SKM-1 treated with dmso at 0.1 percent for 144 hours (cell line): ENCODE data around the gene CTNNA1.

ENCODE experiments used
- DNase-seq: peaks from one replicate; lab custom pipeline; 2025; ENCODE audit not compliant: unreplicated experiment; lab: John Stamatoyannopoulos, UW

CTNNA1 gene

DNA sequence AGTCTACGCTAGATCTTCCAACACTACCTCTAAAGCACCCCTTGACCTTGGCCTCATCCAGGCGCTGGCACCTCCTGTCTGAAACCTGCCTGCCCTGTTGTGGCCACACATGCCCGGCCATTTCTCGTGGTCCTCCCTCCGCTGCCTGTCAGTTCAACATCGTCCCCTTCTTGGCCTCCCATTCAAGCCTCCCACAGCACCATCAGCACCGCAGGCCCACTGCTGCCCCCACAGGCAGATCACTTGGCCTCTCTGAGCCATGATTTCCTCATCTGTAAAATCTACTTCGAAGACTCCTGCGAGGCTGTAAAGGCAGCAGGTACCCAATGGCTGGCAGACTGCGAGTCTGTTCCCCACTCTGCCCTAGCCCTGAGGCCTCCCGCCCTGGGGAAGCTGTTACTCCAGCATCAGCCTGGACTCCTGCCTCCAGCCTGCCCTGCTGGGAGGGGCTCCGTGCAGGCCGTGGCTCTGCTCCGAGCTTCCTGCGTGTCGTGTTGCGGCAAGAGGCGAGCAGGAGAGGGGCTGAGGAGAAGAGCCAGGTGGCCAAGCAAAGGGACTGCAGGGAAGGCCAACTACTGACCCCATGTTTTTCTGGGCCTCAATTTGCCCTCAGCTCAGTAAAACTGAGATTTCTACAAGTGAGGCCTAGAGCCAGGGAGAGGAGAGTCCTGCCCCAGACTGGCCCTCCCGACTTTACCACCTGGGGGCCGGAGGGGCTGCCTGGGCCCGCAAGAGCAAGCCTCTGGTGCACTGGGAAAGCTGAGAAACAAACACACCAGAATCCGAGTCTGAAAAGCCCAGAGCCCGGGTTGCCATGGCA, 192.4 kb downstream of the CTNNA1 start:
- DNase-seq = no peak

DNA sequence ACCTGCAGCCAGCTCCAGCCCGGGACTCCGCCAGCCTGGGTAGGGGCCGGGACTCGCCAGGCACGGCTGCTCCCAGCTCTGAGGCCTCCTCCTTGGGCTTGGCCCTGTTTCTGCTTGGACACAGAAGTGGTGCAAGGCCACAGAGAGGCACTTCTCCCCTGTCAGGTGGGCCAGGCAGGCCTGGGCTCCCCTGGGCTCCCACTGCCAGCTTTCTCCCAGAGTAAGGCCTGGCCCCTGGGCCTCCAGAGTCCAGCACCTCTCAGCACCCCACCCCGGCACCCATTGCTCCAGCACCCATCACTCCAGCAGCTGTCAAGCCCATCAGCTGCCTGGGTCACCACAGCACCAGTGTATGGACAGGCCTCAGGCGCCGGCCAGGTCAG, 193.0 kb downstream of the CTNNA1 start:
- DNase-seq = no peak

DNA sequence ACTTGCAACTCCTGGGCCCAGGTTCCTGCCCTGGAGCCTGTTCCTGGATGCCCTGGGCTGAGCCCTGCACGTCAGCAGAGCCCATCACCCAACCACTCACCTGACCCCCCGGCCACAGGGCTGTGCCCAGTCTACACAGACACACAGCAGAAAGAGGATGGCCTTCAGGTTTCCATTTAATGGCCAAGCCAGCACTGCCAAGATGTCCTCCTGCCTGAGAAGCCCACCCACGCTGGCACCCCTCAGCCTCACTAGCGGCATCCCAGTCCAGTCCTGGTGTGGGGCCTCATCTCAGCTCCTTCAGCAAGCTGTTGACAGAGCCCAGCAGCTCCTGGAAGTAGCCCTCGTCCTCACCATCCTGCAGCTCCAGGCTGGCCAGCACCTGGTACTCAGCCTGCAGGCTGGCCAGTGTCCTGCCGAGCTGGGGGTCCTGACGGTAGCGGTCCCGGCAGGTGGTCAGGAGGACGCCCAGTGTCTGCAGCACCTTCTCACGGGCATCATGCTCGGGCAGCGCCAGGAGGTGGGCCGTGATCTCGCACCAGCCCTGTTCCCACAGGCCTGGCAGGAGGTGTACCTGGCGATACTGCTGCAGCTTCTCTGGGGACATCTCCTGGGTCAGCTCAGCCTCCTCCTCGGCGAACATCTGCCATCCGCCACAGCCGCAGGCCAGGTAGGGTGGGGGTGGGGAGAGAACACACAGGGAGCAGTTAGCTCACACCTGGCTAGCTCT, 193.8 kb downstream of the CTNNA1 start:
- DNase-seq = no peak

DNA sequence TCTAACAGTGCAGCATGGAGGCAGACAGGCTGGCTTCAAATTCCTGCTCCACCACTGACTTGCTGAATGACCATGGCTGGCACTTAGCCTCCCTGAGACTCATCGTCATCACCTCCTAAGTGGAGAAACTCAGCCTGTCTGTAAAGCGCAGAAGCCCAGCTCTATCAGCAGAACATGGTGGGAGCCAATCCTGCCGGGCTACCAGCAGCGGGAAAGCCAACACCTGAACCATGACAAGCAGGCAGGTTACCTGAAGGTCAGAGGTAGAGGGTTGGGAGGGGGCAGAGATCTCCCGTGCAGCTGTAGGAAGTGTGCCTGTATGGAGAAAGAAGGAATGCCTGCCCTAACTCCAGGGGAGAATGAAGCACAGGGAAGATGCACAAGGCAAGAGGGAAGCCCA, 194.6 kb downstream of the CTNNA1 start:
- no peak for DNase-seq

DNA sequence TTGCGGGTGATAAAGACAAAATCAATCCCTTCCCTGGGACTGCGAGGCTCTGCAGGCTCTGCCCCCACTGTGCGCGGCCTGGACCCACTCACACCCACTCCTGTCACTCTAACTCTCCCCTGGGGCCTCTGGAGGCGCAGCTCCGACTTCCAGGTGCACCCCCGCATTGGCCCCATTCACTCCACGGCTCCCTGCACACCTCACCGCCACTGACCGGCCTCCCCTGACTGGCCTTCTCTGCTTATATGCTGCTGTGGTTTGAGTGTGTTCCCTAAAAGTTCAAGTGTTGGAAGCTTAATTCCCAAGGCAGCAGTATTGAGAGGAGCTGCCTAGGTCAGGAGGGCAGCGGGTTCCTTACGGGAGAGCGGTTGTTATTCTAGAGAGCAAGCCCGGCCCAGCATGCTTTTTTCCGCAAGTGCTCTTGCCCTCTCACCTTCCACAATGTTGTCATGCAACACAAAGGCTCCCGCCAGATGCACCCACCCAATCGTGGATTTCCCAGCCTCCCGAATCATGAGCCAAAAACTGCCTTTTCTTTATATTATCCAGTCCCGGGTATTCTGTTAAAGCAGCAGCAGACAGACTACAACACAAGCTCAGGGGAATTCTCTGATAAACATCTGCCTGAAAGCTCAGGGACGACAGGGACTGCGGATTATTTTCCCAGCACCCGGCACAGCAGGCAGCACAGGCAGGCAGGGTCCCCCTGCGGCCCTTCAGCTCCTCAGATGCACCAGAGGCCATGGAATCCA, 195.4 kb downstream of the CTNNA1 start:
- no peak for DNase-seq

DNA sequence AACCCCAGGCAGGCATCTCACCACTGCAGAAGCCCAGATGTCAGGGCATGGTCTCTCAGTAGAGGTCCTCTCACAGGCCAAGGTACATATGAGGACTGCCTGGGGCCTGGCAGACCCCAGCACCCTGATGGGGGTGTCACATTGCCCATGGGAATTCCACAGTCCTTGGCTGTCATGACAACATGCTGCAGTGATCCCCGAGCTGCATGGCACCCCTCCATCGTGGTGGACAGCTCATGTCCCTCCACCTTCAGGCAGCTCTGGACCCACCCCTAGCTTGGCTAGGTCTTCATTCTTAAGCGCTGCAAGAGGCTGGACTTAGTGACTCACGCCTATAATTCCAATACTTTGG, 196.0 kb downstream of the CTNNA1 start:
- DNase-seq = no peak

DNA sequence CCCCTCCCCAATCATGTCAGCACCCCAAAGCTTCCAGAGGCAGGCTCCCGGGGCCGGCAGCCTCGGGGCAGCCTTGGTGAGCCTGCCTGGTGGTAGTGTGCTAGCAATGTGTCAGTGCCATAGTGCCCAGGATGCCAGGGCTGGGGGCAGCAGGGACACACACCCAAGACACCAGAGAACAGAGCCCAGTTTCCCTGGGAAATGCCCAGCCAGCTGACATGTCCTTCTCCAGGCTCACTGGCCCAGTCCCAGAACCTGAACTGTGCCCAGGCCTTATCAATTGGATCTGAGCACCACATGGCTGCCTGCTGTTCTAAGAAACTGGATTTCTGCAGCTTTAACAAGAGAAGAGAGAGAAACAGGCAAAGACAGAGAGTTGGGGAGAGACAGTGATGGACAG, 196.8 kb downstream of the CTNNA1 start:
- DNase-seq = no peak

DNA sequence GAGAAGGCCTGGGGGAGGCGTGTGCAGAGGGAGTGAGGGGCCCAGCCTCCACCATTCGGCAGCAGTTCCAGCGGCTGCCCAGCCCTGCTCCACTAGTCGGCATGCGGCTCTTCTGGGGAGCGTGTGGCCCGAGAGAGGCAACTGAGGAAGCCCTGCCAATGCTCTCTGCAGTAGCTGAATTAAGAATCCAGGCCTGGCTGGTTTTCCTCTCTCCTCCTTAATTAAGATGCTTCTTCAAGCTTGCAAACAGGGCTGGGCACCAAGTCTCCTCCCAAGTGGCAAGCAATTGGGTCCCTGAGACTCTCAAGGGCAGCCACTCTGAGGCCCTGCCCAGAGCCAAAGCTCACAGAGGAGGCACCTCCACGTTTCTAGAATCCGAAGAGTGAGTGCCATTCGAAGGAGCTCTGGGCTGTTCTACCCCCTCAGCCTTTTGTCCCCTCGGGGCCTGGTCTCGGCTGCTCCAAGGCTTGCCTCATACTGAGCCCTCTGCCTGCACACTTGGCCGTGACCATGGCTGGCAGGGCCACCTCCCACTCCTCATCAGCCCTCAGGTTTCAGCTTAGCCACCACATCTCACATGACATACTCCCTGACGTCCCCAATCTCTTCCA, 197.3 kb downstream of the CTNNA1 start:
- DNase-seq = no peak

DNA sequence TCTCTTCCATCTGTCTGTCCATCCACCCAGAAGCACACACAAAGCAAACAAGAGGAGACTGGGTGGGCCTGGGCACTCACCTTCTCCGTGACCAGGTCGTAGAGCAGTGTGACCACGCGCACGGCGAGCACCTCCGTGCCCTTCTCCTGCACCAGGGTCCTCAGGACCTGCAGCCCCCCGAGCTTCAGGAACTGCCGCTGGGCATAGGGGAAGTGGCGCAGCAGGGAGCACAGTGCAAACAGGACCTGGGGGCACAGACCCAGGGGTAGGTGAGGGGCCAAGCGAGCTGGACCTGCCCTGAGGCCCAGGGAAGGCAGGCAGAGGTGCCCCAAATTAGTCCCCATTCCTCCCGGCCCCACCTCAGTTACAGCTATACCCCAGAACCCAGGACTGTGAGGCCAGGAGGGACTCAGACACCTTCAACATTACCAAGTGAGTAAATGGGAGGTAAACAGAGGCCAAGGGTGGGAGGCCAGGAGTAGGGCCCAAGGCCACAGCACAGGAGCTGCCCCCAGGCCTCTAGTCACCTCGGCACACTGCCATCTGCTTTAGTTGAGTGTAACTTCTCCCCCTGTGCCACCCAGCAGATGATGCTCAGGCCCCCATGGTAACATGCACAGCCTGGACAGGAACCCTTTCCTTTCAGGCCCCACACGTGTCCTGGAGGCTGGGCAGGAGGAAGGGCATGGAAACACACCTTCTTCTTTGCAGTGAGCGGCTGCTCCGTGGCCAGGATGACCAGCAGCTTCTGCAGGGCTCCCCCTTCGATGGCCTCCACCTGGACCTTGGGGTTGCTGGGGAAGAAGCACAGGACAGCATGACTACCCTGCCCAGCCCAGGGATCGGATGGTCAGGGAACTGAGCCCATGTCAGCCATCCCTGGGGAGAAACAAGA, 198.1 kb downstream of the CTNNA1 start:
- DNase-seq = no peak

DNA sequence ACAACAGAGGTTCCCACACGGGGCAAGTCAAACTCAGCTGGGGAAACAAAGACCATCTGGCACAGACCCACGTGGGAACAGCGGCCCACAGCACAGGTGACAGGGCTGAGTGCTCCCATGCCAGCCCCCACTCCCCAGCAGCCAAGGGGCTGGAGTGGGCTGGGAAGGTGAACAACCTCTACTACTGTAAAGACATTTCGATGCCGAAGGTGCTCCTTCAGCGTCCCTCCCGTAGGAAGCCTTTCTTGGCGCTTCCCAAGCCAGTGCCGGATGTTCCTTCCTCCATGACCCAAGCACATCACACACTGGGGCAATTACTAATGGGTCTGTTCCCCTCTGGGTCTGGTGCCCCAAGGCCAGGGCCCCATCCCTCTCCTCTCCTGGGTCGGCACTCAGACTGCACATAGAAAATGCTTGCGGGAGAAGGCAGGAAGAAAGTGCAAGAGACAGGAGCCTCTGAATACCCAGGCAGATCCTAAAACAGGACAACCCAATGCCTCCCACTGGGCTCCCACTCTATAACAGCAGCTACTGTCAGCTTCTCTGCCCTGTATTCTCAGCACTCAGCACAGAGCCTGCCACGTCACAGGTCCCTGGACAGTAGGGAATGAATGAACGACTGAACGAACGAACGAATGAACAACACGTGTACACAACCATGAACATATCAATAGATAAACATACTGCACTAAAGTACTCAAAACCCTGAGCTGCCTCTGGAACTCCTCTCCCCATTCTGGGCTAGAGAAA, 198.9 kb downstream of the CTNNA1 start:
- no peak for DNase-seq

DNA sequence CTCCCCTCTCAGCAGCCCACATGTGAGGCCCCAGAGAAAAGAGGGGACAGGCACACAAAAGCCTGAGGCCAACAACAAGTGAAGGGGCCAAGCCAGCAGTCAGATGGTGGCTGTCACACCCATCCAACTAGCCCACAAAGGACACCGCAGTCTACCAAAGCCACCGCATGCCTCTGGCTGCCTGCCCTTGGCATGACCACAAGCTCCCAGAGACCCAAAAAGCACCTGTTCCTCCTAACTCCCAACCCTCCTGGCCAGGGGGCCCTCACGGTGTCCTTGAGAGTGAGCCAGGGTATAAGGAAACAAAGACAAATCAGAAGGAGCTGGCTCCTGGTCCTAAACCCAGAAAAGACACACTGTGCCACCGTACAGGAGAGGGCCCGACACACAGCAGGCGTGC, 199.7 kb downstream of the CTNNA1 start:
- no peak for DNase-seq

DNA sequence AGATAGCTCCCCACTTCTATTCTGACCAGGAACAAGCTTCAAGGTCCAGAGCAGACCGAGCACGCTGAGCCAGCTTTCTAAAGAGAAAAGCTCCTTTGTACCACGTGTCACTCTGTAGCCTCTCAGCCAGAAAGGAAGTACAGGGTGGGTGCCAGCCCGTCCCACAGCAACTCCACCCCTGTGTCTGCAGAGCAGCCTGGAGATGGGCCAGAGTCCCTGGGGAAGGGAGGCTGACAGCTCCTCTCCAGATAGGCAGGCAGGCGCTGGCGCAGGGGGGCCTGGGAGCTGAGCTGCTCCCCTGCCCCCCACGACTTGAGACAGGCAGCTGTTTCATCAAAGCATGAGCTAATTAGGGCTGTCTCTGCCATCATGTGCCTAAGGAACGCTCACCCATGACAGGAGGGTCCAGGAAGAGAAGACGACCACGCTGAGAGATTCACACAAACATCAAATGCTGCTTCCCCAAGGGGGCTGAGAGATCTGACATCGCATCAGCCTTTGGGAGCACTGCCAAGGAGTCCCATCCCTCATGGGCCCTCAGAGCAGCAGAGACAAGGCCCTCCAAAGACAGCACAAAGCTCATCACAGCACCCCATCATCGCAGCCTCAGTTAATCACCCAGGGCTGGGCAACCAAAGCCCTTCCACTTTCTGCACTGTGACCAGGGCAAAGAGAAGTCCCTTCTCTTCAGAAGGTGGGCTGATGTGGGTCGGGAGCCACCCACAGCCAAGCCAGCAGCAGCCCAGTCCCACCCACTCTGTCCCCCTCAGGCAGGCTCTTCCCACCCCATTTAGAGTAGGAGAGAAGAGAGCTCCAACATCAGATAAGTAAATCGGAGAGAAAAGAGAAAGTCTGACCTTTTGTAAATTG, 200.4 kb downstream of the CTNNA1 start:
- DNase-seq = no peak

DNA sequence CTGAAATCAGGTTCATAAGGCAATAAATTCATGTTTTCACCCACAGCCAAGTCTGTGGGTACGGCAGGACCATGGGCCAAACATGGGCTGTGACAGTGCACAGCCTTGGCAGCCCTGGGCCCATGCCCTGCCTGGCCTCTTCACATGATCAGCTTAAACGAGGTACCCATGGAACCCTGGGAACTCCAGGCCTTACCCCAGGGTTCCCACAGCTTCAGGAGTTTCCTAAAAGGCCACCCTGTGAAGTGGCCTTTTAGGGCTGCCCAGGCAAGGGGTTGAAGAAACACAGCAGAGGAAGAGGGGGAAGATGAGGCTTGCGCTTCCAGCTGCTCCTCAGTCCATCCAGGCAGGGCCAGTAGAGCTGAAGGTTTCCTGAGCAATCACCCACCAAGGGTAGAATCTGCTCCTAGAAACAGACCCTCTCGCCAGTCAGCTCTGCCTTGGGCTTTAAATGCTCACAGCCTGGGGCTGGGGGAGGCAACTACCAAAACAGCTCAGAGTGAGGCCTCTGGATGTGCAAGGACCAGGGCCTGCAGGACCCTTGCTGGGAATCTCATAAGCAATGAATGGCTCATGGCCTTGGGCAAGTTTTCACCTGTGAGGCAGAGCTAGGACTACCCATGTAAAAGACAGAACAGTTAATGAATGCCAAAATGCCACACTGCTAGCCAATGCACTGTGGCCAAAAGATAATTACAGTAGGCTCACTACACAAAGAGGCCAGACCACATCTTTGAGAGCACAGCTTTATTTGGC, 201.2 kb downstream of the CTNNA1 start:
- no peak for DNase-seq

DNA sequence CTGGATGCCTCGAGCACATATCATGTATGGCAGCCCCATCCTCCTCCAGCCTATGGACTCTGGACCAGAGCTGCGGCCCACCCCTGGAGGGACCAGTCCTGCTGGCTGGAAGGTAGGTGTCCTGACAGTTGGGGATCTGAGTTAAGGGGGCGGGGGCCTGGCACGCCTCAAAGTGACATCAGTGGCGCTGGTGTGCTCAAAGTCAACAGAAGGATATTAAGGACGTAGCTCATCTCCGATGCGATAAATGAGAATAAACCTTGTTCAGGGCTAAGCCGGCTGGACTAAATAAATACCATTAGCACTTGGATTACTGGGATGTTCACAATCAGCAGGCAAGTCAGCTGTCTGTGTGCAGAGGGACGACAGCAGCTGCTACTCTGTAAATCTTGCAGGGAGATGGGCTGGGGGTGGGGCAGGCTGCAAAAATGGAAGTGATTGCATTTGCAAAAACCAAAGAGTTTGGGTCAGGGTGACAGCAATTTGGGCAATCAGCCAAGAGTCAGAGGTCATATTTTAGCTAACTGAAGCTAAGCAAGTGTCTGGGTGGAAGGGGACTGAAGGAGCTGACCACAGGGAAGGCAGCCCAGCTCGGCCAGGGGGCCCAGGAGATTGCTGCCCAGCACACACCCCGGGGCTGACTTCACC, 201.9 kb downstream of the CTNNA1 start:
- no peak for DNase-seq

DNA sequence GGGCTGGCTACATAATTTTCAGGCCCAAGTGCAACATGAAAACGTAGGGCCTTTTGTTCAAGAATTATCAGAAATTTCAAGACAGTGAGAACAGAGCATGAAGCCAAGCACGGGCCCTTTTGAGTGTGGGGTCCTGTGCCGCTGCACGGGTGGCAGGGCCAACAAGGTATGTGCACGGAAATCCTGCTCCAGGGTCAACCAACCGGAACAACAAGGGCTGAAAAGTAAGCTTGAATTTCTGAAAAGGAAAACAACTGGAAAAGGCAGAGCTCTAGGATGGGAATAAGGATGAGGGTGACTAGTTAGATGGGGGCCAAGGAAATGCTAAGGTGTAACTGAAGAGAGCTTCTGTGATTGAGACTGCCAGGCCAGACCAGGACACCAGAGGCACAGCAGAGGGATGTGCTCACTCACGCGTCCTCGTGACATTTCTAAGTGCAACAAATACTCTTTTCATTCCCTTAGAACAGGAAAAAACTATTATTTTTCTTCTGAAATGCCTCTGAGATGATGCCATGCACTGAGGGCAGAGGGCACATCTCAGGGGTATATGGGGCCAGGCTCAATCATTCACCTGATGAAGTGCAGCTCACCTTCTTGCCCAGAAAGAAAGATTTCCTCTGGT, 202.6 kb downstream of the CTNNA1 start:
- no peak for DNase-seq

DNA sequence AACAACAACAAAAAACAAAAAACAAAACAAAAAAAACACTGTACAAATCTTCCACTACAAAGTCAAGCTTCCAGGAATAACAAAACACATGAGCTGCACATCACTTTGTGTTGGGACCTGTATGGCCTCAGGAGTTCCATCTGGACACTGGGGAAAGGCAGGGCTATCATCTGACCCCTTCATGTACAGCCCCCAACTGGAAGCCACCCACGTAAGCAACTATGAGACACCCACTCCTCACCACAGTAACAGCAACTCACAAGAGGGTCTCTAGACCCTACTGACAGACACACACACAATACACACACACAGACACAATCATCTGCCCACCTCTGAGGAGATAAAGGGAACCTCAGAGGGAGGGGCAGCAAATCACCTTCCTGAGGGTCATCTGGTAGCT, 203.6 kb downstream of the CTNNA1 start:
- DNase-seq = no peak

DNA sequence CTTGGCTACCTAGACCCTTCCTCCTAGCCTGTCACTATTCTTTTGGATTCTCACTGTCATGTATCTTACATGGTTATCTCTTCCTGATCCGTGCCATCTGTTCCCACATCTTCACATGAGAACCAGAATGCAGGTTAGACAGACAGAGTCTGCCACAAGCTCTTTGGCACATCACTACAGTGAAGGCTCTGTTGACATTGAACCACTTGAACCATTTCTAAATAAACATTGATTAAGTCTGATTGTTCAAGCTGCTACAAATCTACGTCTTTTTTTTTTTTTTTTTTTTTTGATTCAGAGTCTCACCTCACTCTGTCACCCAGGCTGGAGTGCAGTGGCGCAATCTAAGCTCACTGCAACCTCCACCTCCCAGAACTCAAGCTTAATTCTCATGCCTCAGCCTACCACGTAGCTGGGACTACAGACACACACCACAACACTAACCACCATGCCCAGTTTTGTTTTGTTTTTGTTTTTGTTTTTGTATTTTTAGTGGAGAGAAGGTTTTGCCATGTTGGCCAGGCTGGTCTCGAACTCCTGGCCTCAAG, 207.0 kb downstream of the CTNNA1 start:
- DNase-seq = no peak
